Measurements from ENCODE around the gene BAHD1.

Gene BAHD1

DNA sequence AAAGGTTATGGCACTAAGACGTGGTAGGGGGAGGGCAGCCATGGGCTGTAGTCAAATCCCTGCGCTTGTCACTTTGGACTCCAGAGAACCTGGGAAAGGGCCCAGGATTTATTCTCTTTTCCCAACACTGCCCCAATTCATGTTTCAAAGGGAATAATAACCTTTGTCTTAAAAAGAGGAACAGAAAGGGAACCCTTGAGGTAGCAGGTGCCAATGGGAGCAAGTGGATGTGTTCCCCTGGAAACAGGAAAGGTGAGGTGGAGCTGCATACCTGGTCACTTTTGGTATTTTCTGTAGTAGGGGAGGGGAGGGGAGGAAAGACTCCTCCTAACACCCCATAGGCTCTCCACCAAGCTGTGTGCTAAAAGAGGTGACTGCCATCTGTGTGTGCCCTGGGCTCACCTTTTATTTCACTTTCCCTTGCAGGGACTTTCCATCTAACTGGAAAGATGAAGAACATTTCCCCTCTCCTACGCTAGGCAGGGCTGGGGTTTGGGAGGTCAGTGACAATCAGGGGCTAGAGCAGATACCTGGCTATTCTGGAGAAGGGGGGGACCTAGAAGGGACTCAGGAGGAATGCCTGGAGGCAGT, 23.9 kb downstream of the BAHD1 start:
- Histone ChIP-seq H3K4me3 (ENCODE audit: low read depth in 1 of 5, low read length in 5 of 5) (no peak overlapping the region), H3K9me3 (ENCODE audit: control insufficient read depth in 5 of 5, low read length in 5 of 5) (no peaks in the 10 kb centered on the region), H3K36me3 (ENCODE audit: control insufficient read depth in 5 of 5, insufficient read depth in 5 of 5, low read length in 5 of 5) (peaks cover 0 to 70% (median 52%) of the 10 kb centered on the region in 5 donors), H3K9ac (ENCODE audit: low read length in 5 of 5) (no peak overlapping the region), H3K27me3 (ENCODE audit: control insufficient read depth in 5 of 5, insufficient read depth in 4 of 5, low read length in 5 of 5) (no peaks in the 10 kb centered on the region), H3K27ac (ENCODE audit: low read depth, low read length) (no peak overlapping the region), H3K4me1 (ENCODE audit: control insufficient read depth in 5 of 5, insufficient read depth in 5 of 5, low read length in 5 of 5) (peaks cover 0 to 8% (median under 1%) of the 10 kb centered on the region in 5 donors)

DNA sequence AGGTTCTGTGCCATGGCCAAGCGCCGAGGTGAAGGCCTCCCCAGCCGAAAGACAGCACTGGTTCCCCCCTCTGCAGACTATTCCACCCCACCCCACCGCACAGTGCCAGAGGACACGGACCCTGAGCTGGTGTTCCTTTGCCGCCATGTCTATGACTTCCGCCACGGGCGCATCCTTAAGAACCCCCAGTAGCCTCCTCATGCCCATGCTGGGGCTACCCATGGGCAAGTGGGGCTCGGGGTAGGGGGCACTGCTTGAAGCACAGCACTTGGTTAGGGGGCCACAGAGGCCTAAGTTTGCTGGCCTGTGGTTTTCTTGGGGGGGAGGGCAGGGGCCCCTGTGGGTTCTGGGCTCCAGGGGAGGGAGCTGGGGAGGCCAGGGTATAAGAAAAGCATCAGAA, 25.2 kb downstream of the BAHD1 start:
- Histone ChIP-seq H3K4me1 (ENCODE audit: control insufficient read depth in 5 of 5, insufficient read depth in 5 of 5, low read length in 5 of 5) (peaks cover 4 to 17% (median 9%) of the 10 kb centered on the region in 5 donors), H3K4me3 (ENCODE audit: low read depth in 1 of 5, low read length in 5 of 5) (no peak overlapping the region), H3K9ac (ENCODE audit: low read length in 5 of 5) (no peak overlapping the region), H3K27me3 (ENCODE audit: control insufficient read depth in 5 of 5, insufficient read depth in 4 of 5, low read length in 5 of 5) (no peaks in the 10 kb centered on the region), H3K27ac (ENCODE audit: low read depth, low read length) (no peak overlapping the region), H3K9me3 (ENCODE audit: control insufficient read depth in 5 of 5, low read length in 5 of 5) (no peaks in the 10 kb centered on the region), H3K36me3 (ENCODE audit: control insufficient read depth in 5 of 5, insufficient read depth in 5 of 5, low read length in 5 of 5) (peaks cover 0 to 58% (median 45%) of the 10 kb centered on the region in 5 donors)

DNA sequence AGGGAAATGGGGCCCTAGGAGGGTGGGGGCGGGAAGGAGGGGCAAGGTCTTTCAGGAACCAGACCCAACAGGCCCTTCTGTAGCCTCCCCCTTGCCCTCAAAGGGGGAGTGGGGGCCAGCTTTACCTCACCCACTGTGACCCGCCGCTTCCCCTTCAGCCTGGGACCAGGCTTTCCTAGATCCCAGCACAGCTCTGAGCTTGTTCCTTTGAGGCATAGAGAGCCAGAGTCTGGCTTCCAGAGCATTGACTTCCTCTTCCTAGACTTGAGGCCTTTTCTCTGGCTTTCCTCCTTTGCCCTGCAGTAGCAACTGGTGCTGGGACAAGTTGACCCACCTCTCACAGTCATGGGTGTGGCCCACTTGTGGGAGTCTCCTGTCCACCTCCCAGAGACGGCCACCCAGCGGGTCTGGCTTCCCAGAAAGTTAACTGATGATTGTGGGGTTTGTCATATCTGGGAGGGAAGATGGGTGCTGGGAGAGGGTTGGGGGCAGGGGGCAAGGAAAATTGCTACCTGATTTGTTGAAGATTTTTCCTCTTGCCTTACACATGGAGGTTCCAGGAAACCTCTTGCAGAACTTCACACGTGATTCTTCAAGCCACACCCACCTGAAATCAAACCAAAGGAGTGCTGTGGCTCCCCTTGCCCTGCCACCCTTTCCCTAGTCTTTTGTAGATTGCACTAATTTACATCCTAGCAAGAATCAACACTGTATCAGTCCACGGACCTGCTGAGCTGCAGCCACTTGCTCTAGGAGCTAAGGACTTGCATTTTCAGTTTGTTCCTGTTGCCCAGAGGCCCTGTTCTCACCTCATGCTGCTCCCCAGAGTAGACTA, 25.9 kb downstream of the BAHD1 start:
- no peaks in the 10 kb centered on the region for H3K27me3 ChIP-seq (ENCODE audit: control insufficient read depth in 5 of 5, insufficient read depth in 4 of 5, low read length in 5 of 5)
- H3K36me3 ChIP-seq (ENCODE audit: control insufficient read depth in 5 of 5, insufficient read depth in 5 of 5, low read length in 5 of 5) = peaks cover 0 to 56% (median 43%) of the 10 kb centered on the region in 5 donors
- no peaks in the 10 kb centered on the region for H3K9me3 ChIP-seq (ENCODE audit: control insufficient read depth in 5 of 5, low read length in 5 of 5)
- no peak overlapping the region for H3K4me3 ChIP-seq (ENCODE audit: low read depth in 1 of 5, low read length in 5 of 5)
- H3K27ac ChIP-seq (ENCODE audit: low read depth, low read length) = no peak overlapping the region
- H3K9ac ChIP-seq (ENCODE audit: low read length in 5 of 5) = no peak overlapping the region
- H3K4me1 ChIP-seq (ENCODE audit: control insufficient read depth in 5 of 5, insufficient read depth in 5 of 5, low read length in 5 of 5) = peaks cover 4 to 22% (median 14%) of the 10 kb centered on the region in 5 donors

DNA sequence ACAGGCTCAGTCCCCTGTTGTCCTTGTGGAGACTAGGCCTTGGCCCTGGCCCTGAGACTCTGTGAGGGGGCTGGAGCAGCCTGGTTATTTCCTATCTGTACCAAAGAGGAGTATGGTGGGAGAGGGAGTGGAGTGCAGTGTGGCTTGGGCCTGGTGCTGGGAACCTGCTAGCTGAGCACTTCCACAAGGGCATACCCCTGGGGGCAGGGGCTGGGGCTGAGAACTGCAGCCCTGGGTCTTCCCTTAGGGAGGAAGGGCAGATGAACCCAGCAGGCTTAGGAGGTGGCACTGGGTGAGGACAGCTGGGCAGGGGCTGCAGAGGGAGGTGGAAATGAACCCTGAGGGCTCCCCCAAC, 26.5 kb downstream of the BAHD1 start:
- no peak overlapping the region for H3K4me3 ChIP-seq (ENCODE audit: low read depth in 1 of 5, low read length in 5 of 5)
- H3K27ac ChIP-seq (ENCODE audit: low read depth, low read length) = no peak overlapping the region
- no peaks in the 10 kb centered on the region for H3K9me3 ChIP-seq (ENCODE audit: control insufficient read depth in 5 of 5, low read length in 5 of 5)
- peaks cover 4 to 28% (median 20%) of the 10 kb centered on the region in 5 donors for H3K4me1 ChIP-seq (ENCODE audit: control insufficient read depth in 5 of 5, insufficient read depth in 5 of 5, low read length in 5 of 5)
- peaks cover 0 to 50% (median 37%) of the 10 kb centered on the region in 5 donors for H3K36me3 ChIP-seq (ENCODE audit: control insufficient read depth in 5 of 5, insufficient read depth in 5 of 5, low read length in 5 of 5)
- H3K27me3 ChIP-seq (ENCODE audit: control insufficient read depth in 5 of 5, insufficient read depth in 4 of 5, low read length in 5 of 5) = no peaks in the 10 kb centered on the region
- no peak overlapping the region for H3K9ac ChIP-seq (ENCODE audit: low read length in 5 of 5)

DNA sequence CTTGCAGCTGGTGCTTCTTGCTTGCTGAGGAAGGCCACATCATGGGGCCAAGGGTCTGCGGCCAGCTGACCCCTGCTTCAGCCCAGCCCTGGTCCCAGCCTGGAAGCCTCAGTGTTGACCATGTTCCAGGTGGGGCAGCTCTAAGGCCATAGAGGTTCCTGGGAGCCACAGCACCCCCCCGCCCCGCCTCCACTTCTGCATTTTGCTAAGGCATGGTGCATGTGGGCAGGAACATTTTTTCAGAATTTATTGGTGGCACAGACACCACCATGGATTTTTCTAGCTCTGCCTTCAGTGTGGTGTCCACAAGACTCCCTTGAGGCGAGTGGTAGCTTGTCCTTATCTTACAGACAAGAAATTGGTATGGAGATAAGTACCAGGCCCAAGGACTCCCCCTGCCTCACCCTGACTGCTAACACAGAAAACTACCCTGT, 28.2 kb downstream of the BAHD1 start:
- H3K4me3 ChIP-seq (ENCODE audit: low read depth in 1 of 5, low read length in 5 of 5) = no peak overlapping the region
- H3K9ac ChIP-seq (ENCODE audit: low read length in 5 of 5) = no peak overlapping the region
- H3K27me3 ChIP-seq (ENCODE audit: control insufficient read depth in 5 of 5, insufficient read depth in 4 of 5, low read length in 5 of 5) = no peaks in the 10 kb centered on the region
- H3K27ac ChIP-seq (ENCODE audit: low read depth, low read length) = no peak overlapping the region
- peaks cover 4 to 31% (median 22%) of the 10 kb centered on the region in 5 donors for H3K4me1 ChIP-seq (ENCODE audit: control insufficient read depth in 5 of 5, insufficient read depth in 5 of 5, low read length in 5 of 5)
- H3K36me3 ChIP-seq (ENCODE audit: control insufficient read depth in 5 of 5, insufficient read depth in 5 of 5, low read length in 5 of 5) = peaks cover 0 to 35% (median 29%) of the 10 kb centered on the region in 5 donors
- no peaks in the 10 kb centered on the region for H3K9me3 ChIP-seq (ENCODE audit: control insufficient read depth in 5 of 5, low read length in 5 of 5)

DNA sequence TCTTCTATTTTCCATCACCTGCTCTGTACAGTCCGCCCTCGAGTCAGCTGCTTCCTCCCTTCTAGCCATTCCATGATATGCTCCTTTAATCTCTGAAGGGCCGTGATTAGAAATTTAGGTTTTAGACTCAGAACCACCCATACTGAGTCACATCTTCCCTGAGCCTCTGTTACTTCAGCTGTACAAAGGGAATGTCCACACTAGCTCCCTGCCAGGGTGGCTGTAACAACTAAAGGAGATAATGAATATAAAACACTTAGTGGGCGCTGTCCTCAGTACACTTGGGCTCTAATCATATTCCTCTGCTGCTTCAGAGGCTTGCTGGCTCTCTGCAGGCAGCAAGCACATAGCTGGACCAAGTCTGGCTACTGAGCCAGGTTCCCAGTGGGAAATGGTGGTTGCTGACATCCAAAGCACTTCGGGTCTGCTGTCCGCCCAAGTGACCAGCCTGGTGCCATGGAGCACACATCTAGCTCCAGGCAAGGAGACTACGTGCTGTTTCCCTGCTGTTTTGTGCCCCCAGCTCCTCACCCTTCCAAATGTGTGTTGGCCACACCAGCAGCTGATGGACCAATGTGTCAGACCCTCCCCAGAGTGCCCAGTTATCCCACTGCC, 29.1 kb downstream of the BAHD1 start:
- Histone ChIP-seq H3K9ac (ENCODE audit: low read length in 5 of 5) (peak overlapping the region in 4 of 5 donors; percentile 69 to 87 (median 78)), H3K4me3 (ENCODE audit: low read depth in 1 of 5, low read length in 5 of 5) (peak overlapping the region; percentile 72 to 96 (median 86)), H3K9me3 (ENCODE audit: control insufficient read depth in 5 of 5, low read length in 5 of 5) (no peaks in the 10 kb centered on the region), H3K27ac (ENCODE audit: low read depth, low read length) (peak overlapping the region; percentile 79), H3K27me3 (ENCODE audit: control insufficient read depth in 5 of 5, insufficient read depth in 4 of 5, low read length in 5 of 5) (no peaks in the 10 kb centered on the region), H3K4me1 (ENCODE audit: control insufficient read depth in 5 of 5, insufficient read depth in 5 of 5, low read length in 5 of 5) (peaks cover 4 to 31% (median 22%) of the 10 kb centered on the region in 5 donors), H3K36me3 (ENCODE audit: control insufficient read depth in 5 of 5, insufficient read depth in 5 of 5, low read length in 5 of 5) (peaks cover 0 to 25% (median 20%) of the 10 kb centered on the region in 5 donors)

DNA sequence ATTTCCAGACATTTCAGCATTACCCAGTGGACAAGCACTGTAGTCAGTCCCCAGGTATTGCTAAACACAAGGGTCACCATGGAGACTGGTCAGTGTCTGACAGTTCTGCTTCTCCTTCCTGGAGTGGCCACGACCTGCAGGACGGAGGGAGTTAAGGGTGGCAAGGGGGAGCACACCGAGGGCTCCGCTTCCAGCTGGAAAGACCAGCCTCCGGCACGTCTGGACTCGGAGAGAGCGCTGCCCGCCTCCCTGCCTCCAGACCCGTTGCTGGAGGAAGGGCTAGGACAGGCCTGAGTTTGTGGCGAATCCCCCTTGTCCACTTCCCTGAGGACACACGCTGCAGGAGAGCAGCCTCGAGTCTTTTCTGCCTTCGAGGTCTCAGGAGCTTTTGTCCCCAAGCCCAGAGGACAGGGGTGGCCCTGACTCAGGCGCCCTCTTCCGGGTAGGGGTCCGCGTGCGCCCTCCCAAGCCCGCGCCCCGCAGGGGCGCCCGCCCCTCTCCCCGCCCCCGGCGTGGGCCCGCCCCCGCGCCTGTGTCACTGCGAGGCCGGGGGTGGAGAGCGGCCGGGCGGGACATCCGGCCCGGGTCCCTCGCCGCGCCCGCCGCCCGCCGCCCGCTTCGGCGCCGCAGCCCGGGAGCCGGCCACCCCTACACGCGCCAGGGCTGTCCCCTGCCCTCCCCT, 29.8 kb downstream of the BAHD1 start, which contains the start of gene CHST14:
Gene CHST14, plus strand, starts transcription at position 562 of the 682 bp plus-strand sequence. CDS start 230 bp downstream, outside the sequence.
- no peaks in the 10 kb centered on the region for H3K9me3 ChIP-seq (ENCODE audit: control insufficient read depth in 5 of 5, low read length in 5 of 5)
- H3K27me3 ChIP-seq (ENCODE audit: control insufficient read depth in 5 of 5, insufficient read depth in 4 of 5, low read length in 5 of 5) = no peaks in the 10 kb centered on the region
- H3K9ac ChIP-seq (ENCODE audit: low read length in 5 of 5) = peak within 1 kb of the TSS; percentile 72 to 93 (median 87)
- H3K4me3 ChIP-seq (ENCODE audit: low read depth in 1 of 5, low read length in 5 of 5) = peak within 1 kb of the TSS; percentile 84 to 96 (median 88)
- peaks cover 0 to 18% (median 14%) of the 10 kb centered on the region in 5 donors for H3K36me3 ChIP-seq (ENCODE audit: control insufficient read depth in 5 of 5, insufficient read depth in 5 of 5, low read length in 5 of 5)
- H3K4me1 ChIP-seq (ENCODE audit: control insufficient read depth in 5 of 5, insufficient read depth in 5 of 5, low read length in 5 of 5) = peaks cover 4 to 31% (median 22%) of the 10 kb centered on the region in 5 donors
- H3K27ac ChIP-seq (ENCODE audit: low read depth, low read length) = peak within 1 kb of the TSS; percentile 79

DNA sequence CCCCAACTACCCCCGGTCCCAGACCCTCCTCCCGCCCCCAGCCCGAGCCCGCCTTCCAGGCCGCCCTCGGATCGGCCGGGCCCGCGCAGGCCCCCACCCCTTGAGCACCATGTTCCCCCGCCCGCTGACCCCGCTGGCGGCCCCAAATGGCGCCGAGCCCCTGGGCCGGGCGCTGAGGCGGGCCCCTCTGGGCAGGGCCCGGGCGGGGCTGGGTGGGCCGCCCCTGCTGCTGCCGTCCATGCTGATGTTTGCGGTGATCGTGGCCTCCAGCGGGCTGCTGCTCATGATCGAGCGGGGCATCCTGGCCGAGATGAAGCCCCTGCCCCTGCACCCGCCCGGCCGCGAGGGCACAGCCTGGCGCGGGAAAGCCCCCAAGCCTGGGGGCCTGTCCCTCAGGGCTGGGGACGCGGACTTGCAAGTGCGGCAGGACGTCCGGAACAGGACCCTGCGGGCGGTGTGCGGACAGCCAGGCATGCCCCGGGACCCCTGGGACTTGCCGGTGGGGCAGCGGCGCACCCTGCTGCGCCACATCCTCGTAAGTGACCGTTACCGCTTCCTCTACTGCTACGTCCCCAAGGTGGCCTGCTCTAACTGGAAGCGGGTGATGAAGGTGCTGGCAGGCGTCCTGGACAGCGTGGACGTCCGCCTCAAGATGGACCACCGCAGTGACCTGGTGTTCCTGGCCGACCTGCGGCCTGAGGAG, 30.5 kb downstream of the BAHD1 start:
- H3K27ac ChIP-seq (ENCODE audit: low read depth, low read length) = no peak overlapping the region
- no peaks in the 10 kb centered on the region for H3K27me3 ChIP-seq (ENCODE audit: control insufficient read depth in 5 of 5, insufficient read depth in 4 of 5, low read length in 5 of 5)

DNA sequence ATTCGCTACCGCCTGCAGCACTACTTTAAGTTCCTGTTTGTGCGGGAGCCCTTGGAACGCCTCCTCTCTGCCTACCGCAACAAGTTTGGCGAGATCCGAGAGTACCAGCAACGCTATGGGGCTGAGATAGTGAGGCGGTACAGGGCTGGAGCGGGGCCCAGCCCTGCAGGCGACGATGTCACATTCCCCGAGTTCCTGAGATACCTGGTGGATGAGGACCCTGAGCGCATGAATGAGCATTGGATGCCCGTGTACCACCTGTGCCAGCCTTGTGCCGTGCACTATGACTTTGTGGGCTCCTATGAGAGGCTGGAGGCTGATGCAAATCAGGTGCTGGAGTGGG, 31.0 kb downstream of the BAHD1 start:
- H3K9ac ChIP-seq (ENCODE audit: low read length in 5 of 5) = peak overlapping the region in 4 of 5 donors; percentile 72 to 93 (median 82)

More for the DNA sequence above, 30.5 kb downstream of the BAHD1 start:
- peak overlapping the region in 4 of 5 donors; percentile 72 to 93 (median 82) for H3K9ac ChIP-seq (ENCODE audit: low read length in 5 of 5)
- peaks cover 0 to 13% (median 9%) of the 10 kb centered on the region in 5 donors for H3K36me3 ChIP-seq (ENCODE audit: control insufficient read depth in 5 of 5, insufficient read depth in 5 of 5, low read length in 5 of 5)
- peaks cover 4 to 31% (median 22%) of the 10 kb centered on the region in 5 donors for H3K4me1 ChIP-seq (ENCODE audit: control insufficient read depth in 5 of 5, insufficient read depth in 5 of 5, low read length in 5 of 5)
- H3K9me3 ChIP-seq (ENCODE audit: control insufficient read depth in 5 of 5, low read length in 5 of 5) = no peaks in the 10 kb centered on the region
- H3K4me3 ChIP-seq (ENCODE audit: low read depth in 1 of 5, low read length in 5 of 5) = peak overlapping the region; percentile 62 to 96 (median 88)

More for the DNA sequence above, 31.0 kb downstream of the BAHD1 start:
- Histone ChIP-seq H3K27me3 (ENCODE audit: control insufficient read depth in 5 of 5, insufficient read depth in 4 of 5, low read length in 5 of 5) (no peaks in the 10 kb centered on the region), H3K36me3 (ENCODE audit: control insufficient read depth in 5 of 5, insufficient read depth in 5 of 5, low read length in 5 of 5) (peaks cover 0 to 9% (median 5%) of the 10 kb centered on the region in 5 donors), H3K27ac (ENCODE audit: low read depth, low read length) (no peak overlapping the region), H3K9me3 (ENCODE audit: control insufficient read depth in 5 of 5, low read length in 5 of 5) (no peaks in the 10 kb centered on the region), H3K4me3 (ENCODE audit: low read depth in 1 of 5, low read length in 5 of 5) (peak overlapping the region; percentile 62 to 96 (median 88)), H3K4me1 (ENCODE audit: control insufficient read depth in 5 of 5, insufficient read depth in 5 of 5, low read length in 5 of 5) (peaks cover 4 to 29% (median 22%) of the 10 kb centered on the region in 5 donors)
